NCI-H2196 treated with DMSO at 0.1 percent for 48 hours (cell line): ENCODE measurements around the gene DNLZ.
"Not testable (repeated sequence)": the region's sequence is repeated elsewhere in the genome, so short reads cannot be mapped to it uniquely, and the experiment has no call there.

ENCODE experiments used
- DNase-seq: peaks from one replicate; lab custom pipeline; 2025; ENCODE audit not compliant: unreplicated experiment; lab: John Stamatoyannopoulos, UW

The DNLZ gene

DNA sequence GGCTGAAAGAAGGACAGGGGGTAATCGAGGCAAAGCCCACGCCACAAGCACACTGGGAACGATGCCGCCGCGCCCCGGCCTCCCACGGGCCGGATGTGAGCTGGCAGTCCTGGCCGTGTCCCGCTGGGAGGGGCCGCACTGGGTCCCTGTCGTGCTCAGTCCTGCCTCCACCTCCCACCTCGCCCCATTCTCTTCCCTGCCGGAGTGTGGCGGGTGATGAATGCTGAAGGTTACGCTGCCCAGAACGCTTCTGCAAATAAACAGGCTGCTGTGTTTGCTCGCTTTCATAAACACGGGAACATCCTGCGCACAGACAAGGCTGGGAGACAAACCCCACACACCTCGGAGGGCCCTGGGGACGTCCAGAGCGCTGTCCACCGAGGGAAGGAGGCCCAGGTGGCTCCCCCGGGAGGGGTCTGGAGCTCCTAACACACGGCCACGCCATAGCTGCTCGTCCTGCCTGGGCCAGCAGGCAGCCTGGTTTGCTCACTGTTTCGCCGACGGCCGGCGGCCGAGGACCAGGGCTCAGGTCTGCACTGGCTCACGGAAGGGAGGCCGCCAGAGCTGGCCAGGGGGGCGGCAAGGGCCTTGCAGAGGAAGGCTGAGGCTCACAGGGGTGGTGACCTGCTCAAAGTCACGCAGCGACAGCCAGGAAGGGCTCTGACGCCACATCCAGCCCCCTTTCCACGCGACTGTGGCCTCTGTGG lies 2.3 kb downstream of the DNLZ start:
- DNase-seq = no peak

DNA sequence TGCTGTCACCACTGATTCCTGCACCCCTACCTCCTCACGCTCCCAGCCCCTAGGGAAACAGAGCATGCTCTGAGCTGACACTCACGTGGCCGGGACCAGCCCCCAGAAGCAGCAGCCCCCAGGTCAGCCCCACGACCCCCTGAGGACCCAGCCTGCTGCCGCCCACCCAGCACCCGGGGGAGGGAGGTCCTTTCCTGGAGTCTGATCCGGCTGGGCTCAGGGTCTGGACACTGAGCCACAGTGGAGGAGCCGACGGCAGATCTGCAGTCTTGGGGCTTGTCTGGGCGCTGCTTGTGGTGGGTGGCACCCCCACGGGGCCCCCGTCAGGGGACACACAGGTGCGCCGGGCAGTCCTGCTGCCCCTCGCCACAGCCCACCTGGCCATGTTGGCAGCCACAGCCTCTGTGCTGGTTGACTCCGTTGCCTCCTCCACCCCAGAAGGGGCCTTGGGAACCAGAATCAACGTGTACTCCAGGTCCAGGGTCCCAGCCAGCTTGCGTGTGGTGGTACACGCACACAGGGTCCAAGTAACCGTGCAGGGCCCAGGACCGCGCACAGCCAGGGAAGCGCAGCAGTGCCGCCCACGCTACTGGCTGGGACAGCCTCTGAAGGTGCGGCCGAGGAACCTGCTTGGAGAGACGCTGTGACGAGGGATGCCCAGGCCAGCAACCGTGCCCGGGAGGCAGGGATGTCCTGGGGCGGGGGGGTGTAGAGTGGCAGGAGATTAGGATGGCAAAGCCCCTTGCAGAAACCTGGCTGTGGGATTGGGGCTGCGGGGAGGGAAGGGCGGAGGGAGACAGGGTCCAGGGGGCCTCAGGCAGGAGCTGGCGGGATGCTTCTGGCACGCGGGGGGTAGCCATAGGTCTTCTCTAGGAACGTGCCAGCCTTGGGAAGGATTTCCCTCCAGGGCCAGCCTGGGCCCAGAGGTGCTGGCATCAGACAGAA lies 3.5 kb downstream of the DNLZ start:
- no peak for DNase-seq

DNA sequence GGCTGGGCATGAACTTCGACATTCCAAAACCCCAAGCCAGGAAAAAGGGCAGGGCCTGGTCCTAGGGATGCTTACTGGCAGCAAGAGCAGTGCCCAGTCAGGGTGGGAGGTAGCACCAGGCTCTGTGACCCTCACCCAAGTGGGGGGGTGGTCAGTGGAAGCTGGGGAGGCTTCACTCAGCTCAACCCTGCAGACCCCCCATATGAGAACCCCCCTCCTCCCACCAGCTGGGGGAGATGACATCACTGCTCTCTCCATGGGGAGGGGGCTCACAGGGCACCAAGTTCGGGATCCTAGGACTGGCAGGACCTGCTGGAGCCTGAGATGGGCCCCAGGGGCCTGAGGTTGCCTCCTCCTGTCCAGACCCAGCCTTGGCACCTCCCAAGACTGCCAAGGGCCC lies 4.7 kb downstream of the DNLZ start:
- no peak for DNase-seq

DNA sequence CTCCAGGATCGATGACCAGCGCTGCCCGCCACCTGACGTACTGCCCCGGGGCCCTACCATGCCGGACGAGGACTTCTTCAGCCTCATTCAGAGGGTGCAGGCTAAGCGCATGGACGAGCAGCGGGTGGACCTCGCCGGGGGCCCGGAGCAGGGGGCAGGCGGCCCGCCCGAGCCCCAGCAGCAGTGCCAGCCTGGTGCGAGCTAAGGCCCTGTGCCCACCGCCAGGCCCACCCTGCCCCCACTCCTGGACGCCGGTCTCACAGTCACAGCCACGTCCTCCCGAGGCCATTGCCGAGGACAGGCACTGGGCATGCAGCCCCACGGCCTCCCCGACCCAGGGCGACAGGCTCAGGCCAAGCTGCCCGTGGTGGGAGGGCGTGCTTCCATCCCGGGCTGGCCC lies 5.5 kb downstream of the DNLZ start:
- DNase-seq = no peak

DNA sequence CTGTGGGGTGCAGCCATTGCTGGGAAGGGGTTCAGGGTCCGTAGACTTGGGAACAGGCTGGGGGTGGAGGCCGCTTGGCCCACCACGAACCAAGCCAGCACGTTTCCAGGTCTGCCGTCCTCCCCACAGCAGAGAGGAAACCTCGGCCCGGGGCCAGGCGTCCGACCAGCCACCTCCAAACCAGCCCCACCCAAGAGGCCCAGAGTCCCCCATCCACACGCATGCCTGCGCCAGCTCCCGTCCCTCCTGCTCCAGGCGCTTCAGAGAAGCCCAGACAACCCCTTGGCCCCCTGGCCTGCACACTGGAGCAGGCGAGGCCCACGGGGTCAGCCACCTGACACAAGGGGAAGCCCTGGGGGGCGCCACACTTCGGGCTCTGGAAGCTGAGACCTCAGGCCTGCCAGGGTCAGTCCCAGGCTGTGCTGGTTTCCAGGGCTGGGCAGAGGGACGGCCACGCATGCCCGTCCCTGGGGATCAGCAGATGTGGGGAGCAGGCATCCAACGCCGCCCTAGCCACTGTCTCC lies 6.3 kb downstream of the DNLZ start:
- DNase-seq = no peak

DNA sequence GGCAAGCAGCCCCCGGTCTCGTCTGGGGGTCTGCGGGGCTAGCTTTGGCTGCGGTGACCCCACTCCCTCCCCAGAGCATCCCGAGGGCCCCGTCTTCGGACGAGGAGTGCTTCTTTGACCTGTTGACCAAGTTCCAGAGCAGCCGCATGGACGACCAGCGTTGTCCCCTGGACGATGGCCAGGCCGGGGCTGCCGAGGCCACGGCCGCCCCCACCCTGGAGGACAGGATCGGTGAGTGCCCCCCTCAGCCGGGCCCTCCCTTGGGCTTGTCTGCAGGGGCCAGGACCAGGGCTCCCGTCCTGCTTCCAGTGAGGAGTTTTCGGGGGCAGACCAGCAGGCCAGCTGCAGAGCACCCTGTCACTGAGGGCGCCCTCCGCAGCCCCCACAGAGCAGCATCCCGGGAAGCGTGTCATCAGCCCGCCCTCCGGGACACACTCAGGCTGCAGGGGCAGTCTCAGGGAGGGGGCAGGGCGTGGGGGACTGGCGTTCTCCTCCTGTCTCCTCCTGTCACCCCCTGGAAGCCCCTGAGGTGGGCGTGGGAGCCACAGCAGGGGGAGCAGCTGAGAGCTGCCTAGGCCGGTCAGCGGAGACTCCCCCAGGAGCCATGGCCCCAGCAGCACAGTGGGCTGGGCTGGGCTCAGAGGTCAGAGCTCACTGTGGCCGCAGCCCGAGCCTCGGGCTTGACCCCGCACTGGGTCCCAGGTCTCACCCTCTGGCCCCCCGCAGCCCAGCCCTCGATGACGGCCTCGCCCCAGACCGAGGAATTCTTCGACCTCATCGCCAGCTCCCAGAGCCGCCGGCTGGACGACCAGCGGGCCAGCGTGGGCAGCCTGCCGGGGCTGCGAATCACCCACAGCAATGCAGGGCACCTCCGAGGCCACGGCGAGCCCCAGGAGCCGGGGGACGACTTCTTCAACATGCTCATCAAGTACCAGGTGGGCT lies 7.7 kb downstream of the DNLZ start:
- DNase-seq = no peak

DNA sequence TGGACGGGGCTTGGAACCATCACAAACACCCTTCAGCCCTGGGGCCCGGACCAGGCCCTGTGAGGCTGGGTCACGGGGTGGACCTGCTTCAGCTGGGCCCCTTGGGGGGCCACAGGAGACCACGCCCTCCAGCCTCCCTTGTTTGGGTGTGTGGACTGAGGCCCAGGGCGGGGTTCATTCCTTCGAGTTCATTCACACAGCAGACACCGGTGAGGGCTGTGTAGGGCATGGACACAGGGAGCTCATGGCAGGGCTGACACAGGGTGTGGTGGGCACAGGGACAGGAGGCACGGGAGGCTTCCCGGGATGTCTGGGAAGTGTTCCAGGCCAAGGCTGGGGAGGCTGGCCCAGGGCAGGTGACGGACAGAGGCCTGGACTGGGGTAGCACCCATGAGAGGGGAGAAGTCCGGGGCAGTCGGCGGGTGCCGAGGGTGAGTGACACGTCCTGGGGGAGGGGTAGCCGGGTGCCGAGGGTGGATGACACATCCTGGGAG lies 8.9 kb downstream of the DNLZ start:
- no peak for DNase-seq

DNA sequence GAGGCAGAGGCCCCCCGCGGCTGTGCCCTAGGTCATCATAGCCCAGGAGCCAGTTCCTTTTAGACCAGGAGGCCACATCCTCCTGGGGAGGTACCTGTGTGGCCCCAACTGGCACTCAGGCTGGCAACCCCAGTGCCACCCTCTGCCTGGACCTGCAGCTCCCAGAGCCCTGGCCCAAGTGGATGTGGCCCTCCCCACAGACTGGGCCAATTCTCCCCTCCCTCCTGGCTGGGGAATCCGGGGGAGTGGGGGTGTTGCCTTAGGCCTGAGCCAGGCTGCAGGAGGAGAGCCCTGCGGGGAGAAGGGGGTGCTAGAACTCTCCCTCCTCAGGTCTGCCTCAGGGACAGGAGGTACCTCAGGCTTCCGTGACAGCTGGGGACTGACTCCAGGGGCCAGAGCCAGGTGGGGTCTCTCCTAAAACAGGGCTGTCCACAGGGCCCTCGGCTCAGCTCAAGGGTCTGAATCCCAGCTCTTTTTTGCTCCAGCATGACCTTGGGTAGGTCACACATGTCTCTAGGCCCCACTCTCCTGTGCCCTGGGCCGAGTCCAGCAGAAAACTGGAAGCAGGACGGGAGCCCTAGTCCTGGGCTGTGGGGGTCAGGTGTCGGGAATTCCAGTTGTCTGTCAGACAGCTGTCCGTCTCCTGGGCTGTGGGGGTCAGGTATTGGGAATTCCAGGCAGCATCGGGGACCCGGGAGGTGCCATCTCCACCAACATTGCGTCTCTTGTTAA lies 9.6 kb downstream of the DNLZ start:
- DNase-seq = no peak

DNA sequence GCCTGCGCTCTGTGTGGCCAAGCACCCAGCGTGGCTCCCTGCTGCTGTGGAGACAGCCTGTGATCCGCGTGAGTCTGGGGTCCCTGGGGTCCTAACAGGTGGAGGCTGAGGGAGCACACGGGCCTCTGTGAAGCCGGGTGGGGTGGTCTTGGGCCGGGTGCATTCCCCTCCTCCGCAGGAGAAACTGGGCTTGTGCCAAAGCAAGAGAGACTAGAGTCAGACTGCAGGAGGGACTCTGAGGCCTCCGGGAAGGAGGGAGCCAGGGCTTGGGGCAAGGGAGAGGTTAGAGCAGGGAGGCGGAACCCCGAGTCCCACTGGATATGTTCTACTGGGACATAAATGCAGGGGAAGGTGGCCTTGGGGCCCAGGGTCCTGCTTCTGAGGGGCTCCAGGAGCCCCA lies 10.5 kb downstream of the DNLZ start:
- no peak for DNase-seq

DNA sequence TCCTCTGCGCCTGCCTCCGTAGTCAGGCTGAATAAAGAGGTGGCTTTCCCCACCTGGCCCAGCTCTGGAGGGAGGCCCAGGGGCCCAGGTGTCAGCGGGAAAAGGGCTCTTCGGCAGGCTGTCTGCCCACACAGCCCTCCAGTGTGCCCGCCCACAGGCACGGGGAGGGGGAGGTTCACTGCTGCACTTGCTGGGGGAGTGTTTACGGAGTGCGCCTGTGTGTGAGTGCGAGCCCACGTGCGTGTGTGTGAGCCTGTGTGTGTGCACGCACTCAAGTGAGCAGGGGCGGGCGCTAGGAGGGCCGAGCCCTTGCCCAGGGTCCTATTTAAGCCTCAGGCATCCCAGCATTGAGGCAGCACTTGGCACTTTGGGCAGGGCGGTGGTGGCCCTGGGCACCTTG lies 10.9 kb downstream of the DNLZ start:
- DNase-seq = no peak

DNA sequence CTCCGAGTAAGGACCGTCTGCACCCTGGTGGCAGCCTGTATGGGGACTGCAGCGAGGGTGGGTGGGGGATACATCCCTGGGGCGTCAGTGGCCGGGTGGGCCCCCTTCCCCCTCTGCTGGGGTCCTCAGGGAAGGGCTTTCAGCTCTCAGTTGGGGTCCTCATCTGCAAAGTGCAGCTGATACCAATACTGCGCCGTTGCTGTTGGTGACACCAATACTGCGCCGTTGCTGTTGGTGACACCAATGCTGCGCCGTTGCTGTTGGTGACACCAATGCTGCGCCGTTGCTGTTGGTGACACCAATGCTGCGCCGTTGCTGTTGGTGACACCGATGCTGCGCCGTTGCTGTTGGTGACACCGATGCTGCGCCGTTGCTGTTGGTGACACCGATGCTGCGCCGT lies 11.7 kb downstream of the DNLZ start:
- not testable (repeated sequence) for DNase-seq

DNA sequence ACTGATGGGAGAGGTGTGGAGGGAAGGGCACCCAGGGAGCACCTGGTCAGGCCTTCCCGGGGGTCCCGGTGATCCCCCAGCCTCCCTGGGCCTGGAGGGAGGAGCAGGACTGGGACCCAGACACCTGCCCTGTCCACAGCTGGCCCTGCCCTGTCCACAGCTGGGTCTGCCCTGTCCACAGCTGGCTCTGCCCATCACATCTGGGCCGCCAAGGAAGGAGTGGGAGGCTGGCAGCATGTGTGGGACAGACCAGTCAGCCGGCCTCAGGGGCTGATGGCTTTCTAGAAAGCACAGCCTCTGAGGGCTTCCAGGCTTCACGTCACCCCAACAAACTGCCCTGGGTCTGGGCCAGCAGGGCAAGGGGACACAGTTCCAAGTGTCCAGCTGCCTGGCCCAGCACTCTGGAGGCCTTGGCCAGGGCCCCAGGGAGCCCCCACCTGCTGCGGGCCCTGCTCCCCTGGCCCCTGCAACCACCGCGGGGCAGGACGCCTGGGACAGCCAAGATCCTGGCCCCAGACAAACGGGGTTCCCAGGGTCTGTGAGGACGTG lies 12.2 kb downstream of the DNLZ start:
- DNase-seq = no peak

DNA sequence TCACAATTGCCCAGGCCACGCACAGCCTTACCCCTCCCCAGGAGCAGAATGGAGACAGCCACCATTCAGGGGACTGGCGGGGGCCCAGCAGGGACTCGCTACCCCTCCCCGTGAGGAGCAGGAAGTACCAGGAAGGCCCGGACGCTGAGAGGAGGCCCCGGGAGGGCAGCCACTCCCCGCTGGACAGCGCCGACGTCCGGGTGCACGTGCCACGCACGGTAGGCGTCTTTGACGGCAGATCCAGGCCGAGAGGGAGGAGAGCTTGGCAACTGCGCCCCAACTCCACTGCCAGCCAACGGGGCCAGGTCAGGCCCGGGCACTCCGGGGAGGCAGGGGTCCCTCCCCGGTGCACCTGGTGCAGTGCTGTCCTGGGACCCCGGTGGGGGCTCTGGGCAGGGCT lies 14.0 kb downstream of the DNLZ start:
- no peak for DNase-seq

DNA sequence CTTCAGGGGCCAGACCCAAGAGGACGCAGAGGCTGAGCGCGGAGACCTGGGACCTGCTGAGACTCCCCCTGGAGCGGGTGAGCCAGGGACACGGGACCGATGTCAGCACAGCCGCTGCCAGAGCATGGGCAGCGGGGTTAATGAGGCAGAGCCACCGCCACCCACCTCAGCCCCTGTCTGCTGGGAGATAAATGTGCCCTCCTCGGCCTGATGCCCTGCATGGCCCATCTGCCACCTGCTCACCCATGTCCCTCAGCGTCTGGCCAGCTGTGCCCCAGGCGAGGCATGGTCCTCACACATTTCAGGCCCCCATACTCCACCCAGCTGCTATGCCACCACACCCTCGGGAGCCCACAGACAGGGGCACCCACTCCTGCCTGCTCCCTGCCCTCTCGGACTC lies 14.9 kb downstream of the DNLZ start:
- no peak for DNase-seq

DNA sequence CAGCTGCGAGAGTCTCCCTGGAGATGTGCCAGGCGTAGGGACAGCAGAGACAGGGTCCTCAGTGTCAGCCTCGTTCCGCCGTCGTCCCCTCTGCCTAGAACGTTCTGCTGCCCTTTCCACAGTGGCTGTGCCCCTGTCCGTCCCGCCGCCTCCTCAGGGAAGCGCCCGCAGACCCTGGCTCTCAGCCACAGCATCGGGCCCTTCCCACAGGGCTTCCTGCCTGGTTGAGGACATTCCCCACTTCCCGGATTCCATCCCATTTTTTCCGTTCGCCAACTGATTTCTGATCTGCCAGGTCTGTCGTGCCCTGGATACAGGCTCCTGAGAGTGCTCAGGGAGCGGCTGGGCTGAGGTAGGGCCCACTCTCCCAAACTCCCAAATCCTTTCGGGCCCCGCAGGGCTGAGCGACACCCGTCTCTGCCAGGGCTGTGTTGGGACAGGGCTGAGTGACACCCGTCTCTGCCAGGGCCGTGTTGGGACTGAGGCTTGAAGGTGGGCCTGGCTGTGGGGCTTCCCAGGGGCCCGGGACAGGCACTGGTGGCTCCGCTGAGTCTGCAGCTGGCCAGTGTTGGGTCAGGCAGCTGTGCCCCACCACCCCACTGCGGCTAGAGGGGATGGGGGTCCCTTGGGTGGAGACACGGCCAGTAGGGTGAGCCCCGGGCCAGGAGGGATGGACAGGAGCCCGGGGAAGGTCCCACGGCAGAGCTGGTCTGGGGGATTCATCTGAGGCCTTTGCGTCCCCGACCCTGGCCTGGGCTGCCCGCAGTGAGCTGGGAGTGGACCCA lies 15.9 kb downstream of the DNLZ start:
- no peak for DNase-seq

DNA sequence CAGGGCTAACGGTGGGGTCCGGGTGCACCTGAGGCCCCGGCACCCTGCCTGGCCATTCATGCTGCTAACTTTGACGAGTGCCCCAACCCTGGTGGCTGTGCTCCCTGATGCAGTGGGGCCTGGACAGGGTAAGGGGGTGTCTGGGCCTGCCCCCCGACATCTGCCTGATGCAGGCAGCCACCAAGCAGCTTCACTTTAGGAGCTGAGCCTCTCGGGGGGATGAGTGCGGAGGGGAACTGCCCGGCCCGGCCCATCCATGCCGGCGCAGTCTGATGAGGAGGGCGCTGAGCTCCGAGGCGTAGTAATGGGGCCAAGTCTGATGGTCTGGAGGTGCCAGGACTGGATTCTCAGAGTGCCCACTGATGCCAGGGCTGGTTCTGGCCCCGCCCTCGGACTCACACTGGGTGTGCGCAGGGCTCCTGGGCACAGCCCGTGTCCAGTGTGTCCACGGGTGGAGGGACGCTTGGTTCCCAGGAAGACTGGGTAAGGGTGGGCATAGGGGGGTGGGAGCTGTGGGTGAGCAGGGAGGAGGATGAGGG lies 16.5 kb downstream of the DNLZ start:
- no peak for DNase-seq

DNA sequence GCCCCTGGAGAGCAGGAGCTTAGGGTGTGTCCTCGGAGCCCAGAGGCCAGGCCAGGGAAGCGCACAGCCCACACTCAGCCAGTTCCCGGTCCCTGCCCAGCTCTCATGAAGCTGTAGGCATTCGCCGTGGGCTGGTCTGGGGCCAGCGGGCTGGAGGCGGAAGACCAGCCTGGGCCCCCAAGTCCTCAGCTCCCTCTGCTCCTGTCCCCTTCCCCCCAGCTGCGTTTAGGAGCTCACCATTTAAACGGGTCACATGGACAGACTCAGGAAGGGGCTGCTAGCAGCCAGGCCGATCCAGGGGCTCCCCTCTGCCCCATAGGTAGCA lies 17.4 kb downstream of the DNLZ start:
- DNase-seq = no peak

DNA sequence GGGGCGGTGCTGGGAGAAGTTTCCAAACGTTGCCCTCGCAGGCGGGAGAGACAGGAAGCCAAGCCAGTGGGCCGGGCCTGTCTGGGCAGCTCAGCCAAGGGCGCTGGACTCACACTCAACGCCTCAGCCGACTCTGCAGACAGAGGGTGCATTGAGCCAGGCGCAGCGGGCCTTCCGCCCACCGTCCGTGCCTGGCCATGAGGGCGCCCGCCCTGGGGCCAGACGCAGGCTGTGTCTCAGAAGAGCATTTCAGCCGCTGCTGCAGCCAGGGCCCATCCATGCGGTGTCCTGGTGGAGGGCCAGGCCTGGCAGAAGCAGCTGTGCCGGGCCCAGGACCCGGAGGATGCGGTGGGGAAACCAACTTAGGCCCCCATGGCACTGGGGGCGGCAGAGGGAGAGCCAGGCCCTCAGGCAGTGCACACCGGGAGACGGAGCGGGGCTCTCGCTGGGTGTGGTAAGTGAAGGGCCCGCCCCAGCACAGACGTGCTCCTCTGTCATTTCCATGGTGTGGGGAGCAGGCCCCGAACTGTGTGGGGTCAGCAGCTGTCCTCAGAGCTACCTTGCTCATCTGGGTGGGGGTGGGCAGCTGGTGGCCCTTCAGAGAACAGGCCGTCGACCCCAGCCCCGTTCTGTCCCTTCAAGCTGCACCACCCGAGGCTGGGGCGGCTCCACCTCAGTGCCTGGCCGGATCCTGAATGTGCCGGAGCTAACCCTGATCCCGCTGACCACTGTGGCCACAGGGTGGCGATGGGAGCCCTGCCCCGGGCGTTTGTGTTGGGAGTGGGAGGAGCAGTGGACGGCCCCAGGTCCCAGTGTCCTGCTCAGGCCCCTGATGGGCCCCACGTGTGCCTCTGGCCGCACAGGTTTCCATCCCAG lies 18.0 kb downstream of the DNLZ start:
- no peak for DNase-seq
